Mesenchymal stem cell (in vitro differentiated cells and primary cell): Measurements from ENCODE around the gene GTF3C2.

ENCODE experiments used
- DNase-seq: peaks from one replicate; pipeline ENCODE4 v3.0.0-alpha.2; 2013
- H2AFZ ChIP-seq: one replicate; pipeline ENCODE4 v1.6.1; 2013; ENCODE audit warnings: low read depth, mild to moderate bottlenecking, control low read depth, inconsistent platforms, low read length, moderate library complexity
- H2AK5ac ChIP-seq: 2 replicates; pipeline ENCODE4 v1.6.1; 2013; ENCODE audit warnings: low read length, moderate library complexity, mild to moderate bottlenecking, inconsistent platforms; ENCODE audit not compliant: severe bottlenecking
- H2BK120ac ChIP-seq: one replicate; pipeline ENCODE4 v1.6.1; 2013; ENCODE audit warnings: low read depth, mild to moderate bottlenecking, inconsistent platforms, low read length, moderate library complexity
- H2BK12ac ChIP-seq, 2 experiments: one replicate each; pipeline ENCODE4 v1.6.1; 2013; ENCODE audit warnings: inconsistent platforms in 2 of 2, low read length in 2 of 2, mild to moderate bottlenecking in 2 of 2, moderate library complexity in 2 of 2, control low read depth in 1 of 2
- H2BK15ac ChIP-seq: one replicate; pipeline ENCODE4 v1.6.1; 2013; ENCODE audit warnings: mild to moderate bottlenecking, low read depth, inconsistent platforms; ENCODE audit not compliant: poor library complexity, severe bottlenecking
- H2BK5ac ChIP-seq: 2 replicates; pipeline ENCODE4 v1.6.1; 2013; ENCODE audit warnings: low read depth, mild to moderate bottlenecking, low read length, control low read depth, inconsistent platforms; ENCODE audit not compliant: poor library complexity, severe bottlenecking
- H3K14ac ChIP-seq, 2 experiments: one replicate each; pipeline ENCODE4 v1.6.1; 2013; ENCODE audit warnings: inconsistent platforms in 2 of 2, low read length in 2 of 2, control low read depth in 1 of 2, mild to moderate bottlenecking in 1 of 2, moderate library complexity in 1 of 2
- H3K18ac ChIP-seq, 2 experiments: one replicate each; pipeline ENCODE4 v1.6.1; 2013; ENCODE audit warnings: inconsistent platforms in 2 of 2, low read length in 2 of 2, control low read depth in 1 of 2, low read depth in 1 of 2, mild to moderate bottlenecking in 1 of 2
- H3K23ac ChIP-seq, 2 experiments: one replicate each; pipeline ENCODE4 v1.6.1; 2013; ENCODE audit warnings: inconsistent platforms in 2 of 2, low read length in 2 of 2, mild to moderate bottlenecking in 2 of 2, moderate library complexity in 2 of 2, control low read depth in 1 of 2
- H3K27ac ChIP-seq: 2 replicates; pipeline ENCODE4 v1.5.1; 2013; ENCODE audit warnings: mild to moderate bottlenecking, moderate library complexity, low read length, control low read depth, inconsistent platforms; ENCODE audit not compliant: poor library complexity, severe bottlenecking
- H3K27me3 ChIP-seq, 2 experiments: 2 replicates each; pipeline versions ENCODE4 v1.6.1 to v1.7.0; 2013; ENCODE audit warnings: low read length in 2 of 2, mild to moderate bottlenecking in 2 of 2, moderate library complexity in 2 of 2, control low read depth in 1 of 2, inconsistent platforms in 1 of 2; ENCODE audit not compliant: control insufficient read depth in 1 of 2, insufficient read depth in 1 of 2
- H3K36me3 ChIP-seq, 2 experiments: 2 replicates each; pipeline versions ENCODE4 v1.6.1 to v1.7.0; 2013; ENCODE audit warnings: low read length in 2 of 2, control low read depth in 1 of 2, inconsistent platforms in 1 of 2, low read depth in 1 of 2, mild to moderate bottlenecking in 1 of 2; ENCODE audit not compliant: insufficient read depth in 2 of 2, control insufficient read depth in 1 of 2
- H3K4ac ChIP-seq, 2 experiments: one replicate each; pipeline ENCODE4 v1.6.1; 2013; ENCODE audit warnings: inconsistent platforms in 2 of 2, low read length in 2 of 2, mild to moderate bottlenecking in 2 of 2, moderate library complexity in 2 of 2, control low read depth in 1 of 2, low read depth in 1 of 2
- H3K4me1 ChIP-seq: 2 replicates; pipeline ENCODE4 v1.6.1; 2013; ENCODE audit warnings: low read depth, low read length, control low read depth; ENCODE audit not compliant: control insufficient read depth, insufficient read depth
- H3K4me2 ChIP-seq: 2 replicates; pipeline ENCODE4 v1.6.1; 2013; ENCODE audit warnings: low read length, mild to moderate bottlenecking, inconsistent platforms; ENCODE audit not compliant: poor library complexity, severe bottlenecking
- H3K4me3 ChIP-seq, 2 experiments: 2 replicates each; pipeline versions ENCODE4 v1.5.1 to v1.7.0; 2013; ENCODE audit warnings: low read length in 2 of 2, mild to moderate bottlenecking in 2 of 2, control low read depth in 1 of 2, low read depth in 1 of 2; ENCODE audit not compliant: insufficient read depth in 1 of 2
- H3K79me1 ChIP-seq: replicated peaks from 2 replicates; pipeline ENCODE4 v1.6.1; 2013; ENCODE audit warnings: mild to moderate bottlenecking, control low read depth, low read length, inconsistent platforms; ENCODE audit not compliant: poor library complexity, severe bottlenecking
- H3K9ac ChIP-seq: 2 replicates; pipeline ENCODE4 v1.7.0; 2013; ENCODE audit warnings: mild to moderate bottlenecking, low read length, moderate library complexity
- H3K9me3 ChIP-seq: 2 replicates; pipeline ENCODE4 v1.7.0; 2013; ENCODE audit warnings: mild to moderate bottlenecking, low read length; ENCODE audit not compliant: control insufficient read depth
- H4K8ac ChIP-seq: one replicate; pipeline ENCODE4 v1.6.1; 2013; ENCODE audit warnings: inconsistent platforms, mild to moderate bottlenecking, low read length, moderate library complexity
- H4K91ac ChIP-seq: one replicate; pipeline ENCODE4 v1.6.1; 2013; ENCODE audit warnings: mild to moderate bottlenecking, low read length, inconsistent platforms
- WGBS: methylation state at CpG from one replicate; pipeline ENCODE4 v1.1.7; 2013; ENCODE audit warnings: mixed read lengths; 5-methylcytosine and 5-hydroxymethylcytosine counted together

The GTF3C2 gene

DNA sequence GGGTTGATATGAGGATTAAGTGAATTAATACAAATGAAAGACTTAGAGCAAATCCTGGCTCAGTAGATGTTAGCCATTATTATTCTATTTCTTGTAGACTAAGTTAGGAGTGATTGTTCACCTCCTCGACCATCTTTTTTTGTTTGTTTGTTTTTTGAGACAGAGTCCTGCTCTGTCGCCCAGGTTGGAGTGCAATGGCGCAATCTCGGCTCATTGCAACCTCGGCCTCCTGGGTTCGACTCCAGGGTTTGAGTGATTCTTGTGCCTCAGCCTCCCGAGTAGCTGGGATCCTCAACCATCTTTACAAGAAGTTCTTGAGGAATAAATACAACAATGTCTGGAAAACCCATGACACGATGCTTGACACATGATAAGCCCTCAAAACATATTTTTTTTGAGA, 61.6 kb downstream of the GTF3C2 start:
- Histone ChIP-seq H3K27me3 (peaks cover 28 to 56% of the 10 kb centered on the region in 2 experiments), H2AFZ (no peak overlapping the region)

DNA sequence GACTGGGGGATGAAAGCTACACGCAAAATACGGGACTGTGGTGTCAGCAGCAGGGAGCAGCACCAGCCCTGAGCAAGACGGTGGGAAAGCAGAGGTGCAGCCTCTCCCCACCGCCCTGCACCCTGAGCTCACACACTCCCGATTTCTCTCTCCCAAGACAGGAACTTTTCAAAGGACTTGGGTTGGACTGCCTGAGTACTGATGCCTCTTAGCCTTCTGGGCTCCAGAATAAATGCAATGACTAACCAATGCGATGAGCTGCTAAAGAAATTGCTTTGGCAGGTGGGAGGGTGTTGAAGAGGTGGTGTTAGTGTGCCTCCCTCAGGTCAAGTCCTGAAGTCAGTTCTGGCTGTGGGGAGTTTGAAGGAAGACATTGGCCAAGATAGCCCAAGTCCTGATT, 64.7 kb downstream of the GTF3C2 start:
- Histone ChIP-seq H2AFZ (no peak overlapping the region), H2BK15ac (no peak overlapping the region), H3K4me2 (no peak overlapping the region), H2AK5ac (no peak overlapping the region), H3K4me3 (no peak overlapping the region), H4K91ac (no peak overlapping the region), H2BK120ac (no peak overlapping the region), H3K4me1 (no peaks in the 10 kb centered on the region), H3K18ac (peak overlapping the region; percentile 10 to 34), H3K4ac (no peak overlapping the region), H4K8ac (no peak overlapping the region), H3K9ac (no peak overlapping the region), H3K79me1 (no peaks in the 10 kb centered on the region), H3K27me3 (peaks cover 35 to 54% of the 10 kb centered on the region in 2 experiments), H2BK12ac (peak overlapping the region in 1 of 2 experiments; percentile 63), H3K9me3 (no peaks in the 10 kb centered on the region), H3K27ac (no peak overlapping the region), H2BK5ac (no peak overlapping the region), H3K36me3 (no peaks in the 10 kb centered on the region), H3K23ac (no peak overlapping the region), H3K14ac (no peak overlapping the region)
- no peak for DNase-seq
- WGBS = 18% methylated on average over 5 of the region's 6 CpGs

More for the DNA sequence above, 61.6 kb downstream of the GTF3C2 start:
- H3K14ac ChIP-seq = no peak overlapping the region
- H2BK5ac ChIP-seq = no peak overlapping the region
- H3K18ac ChIP-seq = no peak overlapping the region
- H2BK120ac ChIP-seq = no peak overlapping the region
- H3K4me1 ChIP-seq = no peaks in the 10 kb centered on the region
- H2BK15ac ChIP-seq = no peak overlapping the region
- no peak overlapping the region for H2AK5ac ChIP-seq
- H3K9ac ChIP-seq = no peak overlapping the region
- no peaks in the 10 kb centered on the region for H3K36me3 ChIP-seq
- no peak overlapping the region for H3K23ac ChIP-seq
- H3K9me3 ChIP-seq = no peaks in the 10 kb centered on the region
- no peak for DNase-seq
- WGBS = 87% methylated on average over 8 of the region's 8 CpGs
- no peak overlapping the region for H2BK12ac ChIP-seq
- no peaks in the 10 kb centered on the region for H3K79me1 ChIP-seq
- no peak overlapping the region for H3K4me2 ChIP-seq
- H3K4me3 ChIP-seq = no peak overlapping the region
- H3K27ac ChIP-seq = no peak overlapping the region
- H4K91ac ChIP-seq = no peak overlapping the region
- no peak overlapping the region for H4K8ac ChIP-seq
- no peak overlapping the region for H3K4ac ChIP-seq

DNA sequence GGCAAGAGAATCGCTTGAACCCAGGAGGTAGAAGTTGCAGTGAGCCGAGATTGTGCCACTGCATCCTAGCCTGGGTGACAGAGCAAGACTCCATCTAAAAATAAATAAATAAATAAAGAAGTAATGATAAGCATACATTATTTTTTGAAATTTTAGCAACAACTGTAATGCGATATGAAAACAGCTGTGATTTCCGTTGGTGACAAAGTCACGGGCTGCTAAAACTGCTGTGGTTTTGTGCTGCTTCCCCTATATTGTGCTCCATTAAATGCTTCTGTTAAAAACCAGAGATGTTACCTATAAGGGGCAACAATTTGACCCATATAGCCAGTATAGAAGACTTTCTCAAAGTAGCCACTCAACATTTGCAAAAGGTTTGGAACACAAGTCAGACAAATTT, 66.0 kb downstream of the GTF3C2 start:
- Histone ChIP-seq H2BK12ac (no peak overlapping the region), H3K36me3 (no peaks in the 10 kb centered on the region), H2BK5ac (no peak overlapping the region), H3K9me3 (no peaks in the 10 kb centered on the region), H4K8ac (no peak overlapping the region), H3K18ac (no peak overlapping the region), H3K14ac (no peak overlapping the region), H2AK5ac (no peak overlapping the region), H3K79me1 (no peaks in the 10 kb centered on the region), H3K4me2 (no peak overlapping the region), H3K4me3 (no peak overlapping the region), H3K9ac (no peak overlapping the region), H3K27me3 (peaks cover 38 to 52% of the 10 kb centered on the region in 2 experiments), H3K27ac (no peak overlapping the region), H2BK15ac (no peak overlapping the region), H2BK120ac (no peak overlapping the region), H2AFZ (no peak overlapping the region), H3K4me1 (no peaks in the 10 kb centered on the region), H3K4ac (no peak overlapping the region), H4K91ac (no peak overlapping the region), H3K23ac (no peak overlapping the region)
- WGBS = 95% methylated on average over 4 of the region's 5 CpGs
- no peak for DNase-seq

DNA sequence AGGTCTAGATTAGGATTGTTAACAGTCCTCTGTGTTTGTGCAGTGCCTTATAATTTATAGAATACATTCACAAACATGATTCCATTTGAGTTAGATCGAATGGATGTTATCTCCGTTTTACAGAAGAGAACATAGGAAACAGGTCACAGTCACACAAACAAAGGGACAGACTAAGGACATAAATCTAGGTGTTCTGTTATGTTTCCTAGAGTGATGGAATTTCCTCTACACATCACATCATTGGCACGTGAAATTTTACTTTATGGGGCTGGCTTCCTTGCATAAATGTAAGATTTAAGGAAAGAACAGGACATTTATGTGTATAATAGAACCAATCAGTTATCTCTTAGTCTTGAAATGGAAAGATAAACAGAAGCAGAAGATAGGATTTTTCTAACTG, 68.0 kb downstream of the GTF3C2 start:
- Histone ChIP-seq H3K18ac (no peak overlapping the region), H3K27me3 (peaks cover 44 to 63% of the 10 kb centered on the region in 2 experiments), H2BK120ac (no peak overlapping the region), H3K27ac (no peak overlapping the region), H3K79me1 (no peaks in the 10 kb centered on the region), H3K4me3 (no peak overlapping the region), H3K36me3 (no peaks in the 10 kb centered on the region), H2BK12ac (no peak overlapping the region), H3K4me2 (no peak overlapping the region), H4K91ac (no peak overlapping the region), H3K23ac (no peak overlapping the region), H2BK15ac (no peak overlapping the region), H2AFZ (no peak overlapping the region), H3K9ac (no peak overlapping the region), H3K9me3 (no peaks in the 10 kb centered on the region), H3K14ac (no peak overlapping the region), H2BK5ac (no peak overlapping the region), H3K4ac (no peak overlapping the region), H4K8ac (no peak overlapping the region), H2AK5ac (no peak overlapping the region), H3K4me1 (no peaks in the 10 kb centered on the region)
- no CpG with 5 or more reads among the region's 3 CpGs for WGBS
- no peak for DNase-seq
